Tibial artery (tissue), 4 donors: Measurements from ENCODE around the gene CNTNAP2.

Experiments used
- DNase-seq, 2 donors: peaks; one replicate each; pipeline ENCODE4 v3.0.0-alpha.2; 2019
- H3K27ac ChIP-seq, 2 donors: fragments of 200-600 bp; sonication (generic) in 1 of 2; 1 replicate in 1 of 2; 2 replicates in 1 of 2; pipeline ENCODE4 v1.5.1; 2018 to 2019; ENCODE audit warnings: mild to moderate bottlenecking in 1 of 2
- H3K27me3 ChIP-seq, 2 donors: fragments of 200-600 bp; sonication (generic) in 1 of 2; one replicate each; pipeline versions ENCODE4 v1.5.1 to v1.6.0; 2016 to 2019
- H3K36me3 ChIP-seq, 3 donors: fragments of 200-600 bp; sonication (generic) in 2 of 3; one replicate each; pipeline ENCODE4 v1.5.1; 2016 to 2019; ENCODE audit warnings: mild to moderate bottlenecking in 2 of 3
- H3K4me1 ChIP-seq, 4 donors: fragments of 200-600 bp; sonication (generic) in 2 of 4; 1 replicate in 3 of 4; 2 replicates in 1 of 4; pipeline ENCODE4 v1.5.1; 2016 to 2019
- H3K4me3 ChIP-seq, 2 donors: fragments of 200-600 bp; sonication (generic) in 1 of 2; 1 replicate in 1 of 2; 2 replicates in 1 of 2; pipeline ENCODE4 v1.5.1; 2018 to 2019; ENCODE audit warnings: mild to moderate bottlenecking in 2 of 2
- H3K9me3 ChIP-seq, 3 donors: fragments of 200-600 bp; sonication (generic) in 1 of 3; one replicate each; pipeline ENCODE4 v1.5.1; 2016 to 2019
- CTCF ChIP-seq, 2 experiments: fragments of 200-600 bp in 1 of 2; fragments of 450-650 bp in 1 of 2; IDR thresholded peaks; one replicate each; pipeline ENCODE4 v1.5.1; 2017 to 2019; ENCODE audit warnings: antibody characterized with exemption in 2 of 2, mild to moderate bottlenecking in 1 of 2, moderate library complexity in 1 of 2
- intact Hi-C: fragments of 100-400 bp; cut with DNase I; formaldehyde crosslinking; loops from one replicate; pipeline ENCODE4 v1.15.0; 2023; ENCODE audit warnings: low total_unique reads

The CNTNAP2 gene

GRCh38 chr7:148155000-148155399, 2038.4 kb downstream of the CNTNAP2 start:
- Histone ChIP-seq H3K4me1 (peaks cover 0 to 9% (median 6%) of the 10 kb centered on the region in 4 donors), H3K27me3 (no peaks in the 10 kb centered on the region), H3K9me3 (no peaks in the 10 kb centered on the region), H3K36me3 (no peaks in the 10 kb centered on the region), H3K4me3 (no peak overlapping the region), H3K27ac (no peak overlapping the region)
- no peak for DNase-seq
- no peak for TF ChIP-seq CTCF (IDR thresholded peaks at IDR 0.05)
- intact Hi-C loops = no loop called here

- no peaks in the 10 kb centered on the region for H3K36me3 ChIP-seq
- H3K4me1 ChIP-seq = peaks cover 0 to 9% (median 6%) of the 10 kb centered on the region in 4 donors
- no peak for DNase-seq
- TF ChIP-seq CTCF (IDR thresholded peaks at IDR 0.05) = no peak
- no peak overlapping the region for H3K27ac ChIP-seq
- intact Hi-C loops = no loop called here
- no peaks in the 10 kb centered on the region for H3K9me3 ChIP-seq
- H3K4me3 ChIP-seq = no peak overlapping the region
- no peaks in the 10 kb centered on the region for H3K27me3 ChIP-seq
Observed at GRCh38 chr7:148155826-148156225, 2039.2 kb downstream of the CNTNAP2 start.

- Histone ChIP-seq H3K4me3 (no peak overlapping the region), H3K4me1 (peaks cover 0 to 9% (median 6%) of the 10 kb centered on the region in 4 donors), H3K27ac (no peak overlapping the region), H3K9me3 (no peaks in the 10 kb centered on the region), H3K36me3 (no peaks in the 10 kb centered on the region), H3K27me3 (no peaks in the 10 kb centered on the region)
- DNase-seq = no peak
- intact Hi-C loops = no loop called here
- no peak for TF ChIP-seq CTCF (IDR thresholded peaks at IDR 0.05)
Observed at GRCh38 chr7:148156233-148156632, 2039.6 kb downstream of the CNTNAP2 start.

- TF ChIP-seq CTCF (IDR thresholded peaks at IDR 0.05) = no peak
- intact Hi-C loops = no loop called here
- no peak overlapping the region for H3K27ac ChIP-seq
- H3K4me3 ChIP-seq = no peak overlapping the region
- no peaks in the 10 kb centered on the region for H3K27me3 ChIP-seq
- no peaks in the 10 kb centered on the region for H3K9me3 ChIP-seq
- DNase-seq = no peak
- no peaks in the 10 kb centered on the region for H3K36me3 ChIP-seq
- no peaks in the 10 kb centered on the region for H3K4me1 ChIP-seq
Observed at GRCh38 chr7:148159331-148159730, 2042.7 kb downstream of the CNTNAP2 start.

- no peaks in the 10 kb centered on the region for H3K27me3 ChIP-seq
- H3K4me3 ChIP-seq = no peak overlapping the region
- no peak overlapping the region for H3K27ac ChIP-seq
- H3K36me3 ChIP-seq = no peaks in the 10 kb centered on the region
- TF ChIP-seq CTCF (IDR thresholded peaks at IDR 0.05) = no peak
- H3K4me1 ChIP-seq = no peaks in the 10 kb centered on the region
- no peaks in the 10 kb centered on the region for H3K9me3 ChIP-seq
- no peak for DNase-seq
- intact Hi-C loops = no loop called here
Observed at GRCh38 chr7:148161776-148162175, 2045.2 kb downstream of the CNTNAP2 start.

- no peak for DNase-seq
- Histone ChIP-seq H3K4me1 (no peaks in the 10 kb centered on the region), H3K27me3 (no peaks in the 10 kb centered on the region), H3K9me3 (no peaks in the 10 kb centered on the region), H3K36me3 (no peaks in the 10 kb centered on the region), H3K27ac (no peak overlapping the region), H3K4me3 (no peak overlapping the region)
- intact Hi-C loops = no loop called here
- TF ChIP-seq CTCF (IDR thresholded peaks at IDR 0.05) = no peak
Observed at GRCh38 chr7:148162808-148163207, 2046.2 kb downstream of the CNTNAP2 start.
